ENCODE data around the gene FOSL1. TPM values are rescaled to one million over a fixed set of nuclear protein-coding genes. Genes with fewer than 3 reads are reported as not detected.
A peak's percentile ranks its signal among the peaks of the same experiment; 100 is the strongest.

Gene FOSL1
- total RNA-seq, 1 experiment from 2014 or later: 125 TPM

DNA sequence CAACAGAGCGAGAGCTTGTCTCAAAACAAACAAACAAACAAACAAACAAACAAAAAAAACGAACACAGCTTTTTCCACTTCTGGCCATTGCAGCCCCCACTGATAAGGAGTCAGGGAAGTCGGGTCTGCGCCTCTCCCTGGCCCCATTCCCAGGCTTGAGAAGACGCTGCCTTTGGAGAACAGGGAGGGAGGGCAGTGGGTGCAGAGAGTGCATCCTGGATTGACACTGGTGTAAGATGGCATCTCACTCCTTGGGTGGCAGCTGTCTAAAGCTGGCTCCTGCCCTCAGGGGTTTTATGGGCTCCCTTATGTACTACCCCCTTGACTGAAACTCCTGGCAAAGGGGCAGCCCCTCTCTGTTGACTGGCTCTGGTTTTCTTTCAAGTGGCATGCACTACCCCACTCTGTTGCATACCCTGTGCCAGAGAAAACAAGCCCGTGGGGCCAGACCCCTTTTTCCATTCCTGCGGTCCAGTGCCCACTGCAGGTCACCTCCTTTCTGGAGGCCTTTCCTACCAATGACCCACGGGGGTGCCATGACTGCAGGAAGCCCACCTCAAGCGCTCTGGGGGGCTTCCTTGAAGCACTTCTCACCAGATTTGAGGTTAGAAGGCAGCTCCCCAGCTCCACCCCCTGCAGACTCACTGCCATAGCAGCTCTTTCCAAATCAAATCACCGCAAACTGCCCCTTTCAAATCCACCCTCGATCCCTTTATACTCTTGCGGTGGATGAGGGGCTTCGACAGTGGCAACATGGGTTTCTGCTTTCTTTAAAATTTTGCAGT is 31.8 kb upstream of the FOSL1 start:
- intact Hi-C loops (cut with micrococcal nuclease): no loop called here
- Histone ChIP-seq H3K9me3 (ENCODE audit: control insufficient read depth in 1 of 2, insufficient read depth in 1 of 2, low read depth in 1 of 2, low read length in 2 of 2) (no peaks in the 10 kb centered on the region), H4K20me1 (ENCODE audit: insufficient read depth) (no peaks in the 10 kb centered on the region), H3K27ac (ENCODE audit: low read depth, low read length) (no peak overlapping the region), H3K27me3 (ENCODE audit: insufficient read depth, low read length) (no peaks in the 10 kb centered on the region), H3K4me2 (ENCODE audit: low read length) (peak overlapping the region; percentile 76), H3K79me2 (ENCODE audit: insufficient read depth, low read length) (no peaks in the 10 kb centered on the region), H2AFZ (ENCODE audit: low read depth, low read length, poor library complexity, severe bottlenecking) (peak overlapping the region; percentile 70), H3K36me3 (ENCODE audit: control insufficient read depth in 1 of 2, insufficient read depth in 2 of 2, low read length in 2 of 2) (no peaks in the 10 kb centered on the region), H3K9me2 (ENCODE audit: insufficient read depth) (no peaks in the 10 kb centered on the region), H3K4me1 (ENCODE audit: control insufficient read depth in 1 of 2, insufficient read depth in 2 of 2, low read length in 2 of 2) (peaks cover 6 to 16% of the 10 kb centered on the region in 2 experiments; a peak in 3 of 4 replicates), H3K9ac (ENCODE audit: low read length) (no peak overlapping the region), H3K4me3 (replicated peaks in 1 of 2; ENCODE audit: low read depth in 1 of 2, low read length in 2 of 2) (no peak overlapping the region)
- TF ChIP-seq FOSL1 (IDR thresholded peaks at IDR 0.05; ENCODE audit: low read depth) (no peak), EZH2phosphoT487 (IDR thresholded peaks at IDR 0.05; ENCODE audit: borderline replicate concordance) (no peak), ZFX (IDR thresholded peaks at IDR 0.05) (no peak)
- TF ChIP-seq, protein P1, sequence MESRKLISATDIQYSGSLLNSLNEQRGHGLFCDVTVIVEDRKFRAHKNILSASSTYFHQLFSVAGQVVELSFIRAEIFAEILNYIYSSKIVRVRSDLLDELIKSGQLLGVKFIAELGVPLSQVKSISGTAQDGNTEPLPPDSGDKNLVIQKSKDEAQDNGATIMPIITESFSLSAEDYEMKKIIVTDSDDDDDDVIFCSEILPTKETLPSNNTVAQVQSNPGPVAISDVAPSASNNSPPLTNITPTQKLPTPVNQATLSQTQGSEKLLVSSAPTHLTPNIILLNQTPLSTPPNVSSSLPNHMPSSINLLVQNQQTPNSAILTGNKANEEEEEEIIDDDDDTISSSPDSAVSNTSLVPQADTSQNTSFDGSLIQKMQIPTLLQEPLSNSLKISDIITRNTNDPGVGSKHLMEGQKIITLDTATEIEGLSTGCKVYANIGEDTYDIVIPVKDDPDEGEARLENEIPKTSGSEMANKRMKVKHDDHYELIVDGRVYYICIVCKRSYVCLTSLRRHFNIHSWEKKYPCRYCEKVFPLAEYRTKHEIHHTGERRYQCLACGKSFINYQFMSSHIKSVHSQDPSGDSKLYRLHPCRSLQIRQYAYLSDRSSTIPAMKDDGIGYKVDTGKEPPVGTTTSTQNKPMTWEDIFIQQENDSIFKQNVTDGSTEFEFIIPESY (IDR thresholded peaks at IDR 0.05; ENCODE audit: extremely low read depth, insufficient replicate concordance, low read length): no peak
- ATAC-seq (peak; percentile 45), DNase-seq (ENCODE audit: low read depth, low spot score) (no peak)
- ChIA-PET POLR2A (interaction anchor here (1.2 to 2.9 kb wide), 2 partner anchors 16 to 42 kb away, joined by 3 to 7 read pairs; partner anchors contain the start of gene CCDC85B), RAD21 (ENCODE audit: low non-redundant PET in 1 of 2, low total read pairs in 2 of 2, uncharacterized antibody in 2 of 2, unreplicated experiment in 2 of 2) (no interaction called here), CTCF (interaction anchor here (0.6 to 1.3 kb wide), 3 partner anchors 9 to 120 kb away, joined by 3 to 6 read pairs (median 3); partner anchors contain the start of gene SF3B2)
- no TSS peak for BruUV-seq (replicated peaks)

- Histone ChIP-seq H3K27ac (ENCODE audit: low read depth, low read length) (no peak overlapping the region), H2AFZ (ENCODE audit: low read depth, low read length, poor library complexity, severe bottlenecking) (no peak overlapping the region), H4K20me1 (ENCODE audit: insufficient read depth) (no peaks in the 10 kb centered on the region), H3K79me2 (ENCODE audit: insufficient read depth, low read length) (no peaks in the 10 kb centered on the region), H3K4me2 (ENCODE audit: low read length) (no peak overlapping the region), H3K4me3 (replicated peaks in 1 of 2; ENCODE audit: low read depth in 1 of 2, low read length in 2 of 2) (no peak overlapping the region), H3K27me3 (ENCODE audit: insufficient read depth, low read length) (no peaks in the 10 kb centered on the region), H3K9me2 (ENCODE audit: insufficient read depth) (no peaks in the 10 kb centered on the region), H3K9ac (ENCODE audit: low read length) (no peak overlapping the region), H3K4me1 (ENCODE audit: control insufficient read depth in 1 of 2, insufficient read depth in 2 of 2, low read length in 2 of 2) (peaks cover 6 to 16% of the 10 kb centered on the region in 2 experiments; a peak in 3 of 4 replicates), H3K9me3 (ENCODE audit: control insufficient read depth in 1 of 2, insufficient read depth in 1 of 2, low read depth in 1 of 2, low read length in 2 of 2) (no peaks in the 10 kb centered on the region), H3K36me3 (ENCODE audit: control insufficient read depth in 1 of 2, insufficient read depth in 2 of 2, low read length in 2 of 2) (no peaks in the 10 kb centered on the region)
- ChIA-PET RAD21 (ENCODE audit: low non-redundant PET in 1 of 2, low total read pairs in 2 of 2, uncharacterized antibody in 2 of 2, unreplicated experiment in 2 of 2) (no interaction called here), CTCF (no interaction called here), POLR2A (no interaction called here)
- no TSS peak for BruUV-seq (replicated peaks)
- intact Hi-C loops (cut with micrococcal nuclease): no loop called here
- ATAC-seq (no peak), DNase-seq (ENCODE audit: low read depth, low spot score) (no peak)
- TF ChIP-seq CTCF (IDR thresholded peaks at IDR 0.05 in 2 of 3, conservative IDR thresholded peaks at IDR 0.05 in 1 of 3; ENCODE audit: borderline replicate concordance in 1 of 3, insufficient read depth in 1 of 3, low read depth in 2 of 3, low read length in 2 of 3) (no peak), POLR2AphosphoS5 (IDR thresholded peaks at IDR 0.05; ENCODE audit: low read depth, low read length) (no peak), FOSL1 (IDR thresholded peaks at IDR 0.05; ENCODE audit: low read depth) (no peak), EZH2 (IDR thresholded peaks at IDR 0.05) (no peak), ELF1 (IDR thresholded peaks at IDR 0.05; ENCODE audit: borderline replicate concordance, low read depth) (no peak), RAD21 (IDR thresholded peaks at IDR 0.05; ENCODE audit: low read depth) (no peak), SIN3A (IDR thresholded peaks at IDR 0.05; ENCODE audit: low read depth) (no peak), ZNF274 (IDR thresholded peaks at IDR 0.05; ENCODE audit: low read depth, low read length) (no peak), TCF7L2 (IDR thresholded peaks at IDR 0.05; ENCODE audit: borderline replicate concordance, extremely low read depth, insufficient read depth, insufficient read length) (no peak), POLR2A (IDR thresholded peaks at IDR 0.05; ENCODE audit: borderline replicate concordance, extremely low read depth, insufficient read depth, insufficient read length) (no peak), MAX (IDR thresholded peaks at IDR 0.05) (no peak), JUND (IDR thresholded peaks at IDR 0.05) (no peak)
- TF ChIP-seq, protein P2, sequence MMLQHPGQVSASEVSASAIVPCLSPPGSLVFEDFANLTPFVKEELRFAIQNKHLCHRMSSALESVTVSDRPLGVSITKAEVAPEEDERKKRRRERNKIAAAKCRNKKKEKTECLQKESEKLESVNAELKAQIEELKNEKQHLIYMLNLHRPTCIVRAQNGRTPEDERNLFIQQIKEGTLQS (IDR thresholded peaks at IDR 0.05): no peak
Measured at GRCh38 chr11:65928667-65929066, 28.5 kb upstream of the FOSL1 start.
